GM18507 (cell line): Measurements from ENCODE around the gene ATRX.
"Not testable (repeated sequence)": the region's sequence is repeated elsewhere in the genome, so short reads cannot be mapped to it uniquely, and the experiment has no call there.

ENCODE experiments used
- DNase-seq: peaks from one replicate; pipeline ENCODE4 v3.0.0; 2011; ENCODE audit warnings: low read depth; ENCODE audit not compliant: insufficient read length; ENCODE audit errors: extremely low spot score
- FAIRE-seq: peaks from 2 replicates; lab custom pipeline; 2011; peaks lifted over from hg19 to GRCh38; lab: Jason Lieb, UNC

ATRX gene

GRCh38 chrX:77785486-77786364, at the start of gene ATRX:
Gene ATRX (minus strand): TSS chrX:77786216. CDS start chrX:77786001, 215 bp downstream.
- DNase-seq (peak; percentile 65), FAIRE-seq (peak; percentile 94)

DNA sequence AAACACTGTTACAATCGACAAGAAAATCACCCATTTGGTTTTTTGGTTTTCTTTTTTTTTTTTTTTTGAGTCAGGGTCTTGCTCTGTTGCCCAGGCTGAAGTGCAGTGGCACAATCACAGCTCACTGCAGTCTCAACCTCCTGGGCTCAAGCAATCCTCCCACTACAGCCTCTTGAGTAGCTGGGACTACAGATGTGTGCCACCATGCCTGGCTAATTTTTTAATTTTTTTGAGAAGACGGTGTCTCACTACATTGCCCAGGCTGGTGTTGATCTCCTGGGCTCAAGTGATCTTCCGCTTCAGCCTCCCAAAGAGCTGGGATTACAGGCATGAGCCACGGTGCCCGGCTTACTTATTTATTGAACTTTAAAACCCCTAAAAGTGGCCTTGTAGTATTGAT, 45.5 kb upstream of the ATRX start:
- not testable (repeated sequence) for FAIRE-seq, DNase-seq

GRCh38 chrX:77821989-77822388, 36.0 kb upstream of the ATRX start:
- FAIRE-seq, DNase-seq: not testable (repeated sequence)

GRCh38 chrX:77820091-77820727, 34.2 kb upstream of the ATRX start:
- DNase-seq (no peak), FAIRE-seq (no peak)

DNA sequence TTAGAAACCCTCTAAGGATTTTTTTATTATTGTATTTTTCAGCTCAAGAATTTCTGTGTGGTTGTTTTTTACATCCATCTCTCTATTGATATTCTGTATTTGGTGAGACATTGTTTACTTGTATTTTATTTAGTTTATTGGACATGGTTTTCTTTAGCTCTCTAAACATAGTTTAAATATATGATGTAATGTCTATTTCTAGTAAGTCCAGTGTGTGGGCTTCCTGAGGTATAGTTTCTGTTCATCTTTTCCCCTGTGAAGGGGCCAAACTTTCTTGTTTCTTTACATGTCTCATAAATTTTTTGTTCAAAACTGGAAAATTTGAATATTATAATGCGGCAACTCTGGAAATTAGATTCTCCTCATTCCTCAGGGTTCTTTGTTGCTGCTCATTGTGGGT, 28.2 kb upstream of the ATRX start:
- FAIRE-seq, result no peak
- no peak for DNase-seq

- FAIRE-seq (no peak), DNase-seq (no peak)
Observed at GRCh38 chrX:77802201-77802600, 16.2 kb upstream of the ATRX start.

DNA sequence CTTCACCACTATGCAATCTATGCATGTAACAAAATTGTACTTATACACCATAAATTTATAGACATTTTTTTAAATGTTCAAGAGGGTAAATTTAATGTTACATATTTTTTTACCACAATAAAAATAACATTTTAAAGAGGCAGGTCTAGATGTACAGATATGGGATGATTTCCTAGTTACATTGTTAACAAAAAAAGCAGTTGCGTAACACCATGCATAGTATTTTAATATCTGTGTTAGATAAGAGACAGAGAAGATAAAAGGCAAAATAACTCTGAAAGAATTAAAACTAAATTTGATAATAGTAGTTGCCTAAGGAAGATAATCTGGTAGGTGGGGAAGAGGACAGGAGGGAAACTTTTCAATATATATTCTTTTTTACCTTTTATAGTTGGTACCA, 9.1 kb upstream of the ATRX start:
- DNase-seq (no peak), FAIRE-seq (no peak)

DNA sequence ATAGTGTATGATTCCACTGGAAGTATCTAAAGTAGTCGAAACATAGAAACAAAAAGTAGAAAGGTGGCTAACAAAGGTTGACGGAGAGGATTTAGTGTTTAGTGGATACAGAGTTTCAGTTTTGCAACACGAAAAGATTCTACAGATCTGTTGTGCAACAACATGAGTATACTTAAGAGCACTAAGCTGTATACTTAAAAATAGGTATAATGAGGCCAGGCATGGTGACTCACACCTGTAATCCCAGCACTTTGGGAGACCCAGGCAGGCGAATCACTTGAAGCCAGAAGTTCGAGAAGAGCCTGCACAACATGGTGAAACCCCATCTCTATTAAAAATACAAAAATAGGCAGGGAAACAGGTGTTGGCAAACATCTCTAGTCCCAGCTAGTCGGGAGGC, 7.9 kb upstream of the ATRX start:
- no peak for DNase-seq
- FAIRE-seq, result no peak

- no peak for DNase-seq
- no peak for FAIRE-seq
Observed at GRCh38 chrX:77788050-77788449, 2.0 kb upstream of the ATRX start.

- FAIRE-seq, result no peak
- DNase-seq, result no peak
Observed at GRCh38 chrX:77786365-77786680, 307 bp upstream of the ATRX start.

GRCh38 chrX:77779695-77780094, 6.3 kb downstream of the ATRX start:
- DNase-seq (no peak), FAIRE-seq (peak; percentile 70)

- no peak for FAIRE-seq
- no peak for DNase-seq
Observed at GRCh38 chrX:77776659-77777058, 9.4 kb downstream of the ATRX start.

DNA sequence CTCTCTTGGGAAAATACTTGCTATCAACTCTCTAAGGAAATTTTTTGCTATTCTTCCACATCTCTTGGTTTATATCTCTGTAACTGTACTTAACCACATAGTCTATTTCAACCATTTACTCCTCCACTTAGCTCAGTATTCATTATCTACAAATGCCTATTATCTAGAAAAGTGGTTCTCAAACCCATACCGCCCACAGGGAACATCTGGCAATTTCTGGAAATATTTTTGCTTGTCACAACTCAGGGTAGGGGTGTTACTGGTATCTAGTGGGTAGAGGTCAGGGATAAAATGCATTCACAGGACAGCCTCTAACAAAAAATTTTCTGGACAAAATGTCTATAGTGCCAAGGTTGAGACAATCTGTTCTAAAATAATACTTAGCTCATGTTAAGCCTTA, 14.4 kb downstream of the ATRX start:
- FAIRE-seq (no peak), DNase-seq (no peak)

DNA sequence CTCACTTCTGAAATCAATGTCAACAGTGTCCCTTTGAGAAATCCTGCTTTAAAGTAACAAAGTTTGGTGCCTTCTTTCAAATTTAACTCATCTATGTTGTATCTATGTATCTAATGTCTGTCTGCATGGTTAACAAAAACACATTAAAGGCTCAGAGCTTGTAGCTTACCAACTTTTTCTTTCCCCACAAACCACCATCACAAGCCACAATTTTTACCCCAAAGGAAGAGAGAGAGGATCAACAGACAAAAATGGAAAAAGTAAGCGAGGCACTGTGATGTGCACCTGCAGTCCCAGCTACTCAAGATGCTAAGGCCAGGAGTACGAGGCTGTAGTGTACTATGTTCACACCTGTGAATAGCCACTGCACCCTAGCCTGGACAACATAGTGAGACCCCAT, 17.2 kb downstream of the ATRX start:
- FAIRE-seq, result peak; percentile 18

DNA sequence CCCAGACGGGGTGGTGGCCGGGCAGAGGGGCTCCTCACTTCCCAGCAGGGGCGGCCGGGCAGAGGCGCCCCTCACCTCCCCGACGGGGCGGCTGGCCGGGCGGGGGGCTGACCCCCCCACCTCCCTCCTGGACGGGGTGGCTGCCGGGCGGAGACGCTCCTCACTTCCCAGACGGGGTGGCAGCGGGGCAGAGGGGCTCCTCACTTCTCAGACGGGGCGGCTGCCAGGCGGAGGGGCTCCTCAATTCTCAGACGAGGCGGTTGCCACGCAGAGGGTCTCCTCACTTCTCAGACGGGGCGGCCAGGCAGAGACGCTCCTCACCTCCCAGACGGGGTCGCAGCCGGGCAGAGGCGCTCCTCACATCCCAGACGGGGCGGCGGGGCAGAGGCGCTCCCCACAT, 19.8 kb downstream of the ATRX start:
- not testable (repeated sequence) for DNase-seq, FAIRE-seq

More for the DNA sequence above, 17.2 kb downstream of the ATRX start:
- DNase-seq, result no peak

GRCh38 chrX:77755561-77755960, 30.5 kb downstream of the ATRX start:
- no peak for FAIRE-seq

DNA sequence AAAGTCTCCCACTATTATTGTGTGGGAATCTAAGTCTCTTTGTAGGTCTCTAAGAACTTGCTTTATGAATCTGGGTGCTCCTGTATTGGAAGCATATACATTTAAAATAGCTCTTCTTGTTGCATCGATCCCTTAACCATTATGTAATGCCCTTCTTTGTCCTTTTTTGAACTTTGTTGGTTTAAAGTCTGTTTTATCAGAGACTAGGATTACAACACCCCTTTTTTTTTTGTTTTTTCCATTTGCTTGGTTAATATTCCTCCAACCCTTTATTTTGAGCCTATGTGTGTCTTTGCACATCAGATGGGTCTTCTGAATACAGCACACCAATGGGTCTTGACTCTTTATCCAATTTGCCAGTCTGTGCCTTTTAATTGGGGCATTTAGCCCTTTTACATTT, 32.1 kb downstream of the ATRX start:
- DNase-seq, FAIRE-seq: not testable (repeated sequence)

More at GRCh38 chrX:77755561-77755960, 30.5 kb downstream of the ATRX start:
- no peak for DNase-seq

DNA sequence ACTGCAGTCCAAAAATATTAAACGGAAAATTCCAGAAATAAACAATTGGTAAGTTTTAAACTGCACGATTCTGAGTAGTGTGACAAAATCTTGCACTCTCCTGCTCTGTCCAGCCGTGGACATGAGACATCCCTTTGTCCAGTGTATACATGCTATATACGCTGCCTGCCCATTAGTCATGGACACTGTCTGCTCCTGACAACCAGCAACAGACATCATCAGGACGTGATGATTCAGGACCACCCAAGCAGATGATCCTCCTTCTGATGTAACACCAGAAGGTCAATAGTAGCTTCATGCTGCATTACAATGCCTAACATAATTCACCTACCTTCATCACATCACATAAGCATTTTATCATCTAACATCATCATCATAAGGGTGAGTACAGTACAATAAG, 36.3 kb downstream of the ATRX start:
- DNase-seq, result no peak
- no peak for FAIRE-seq

DNA sequence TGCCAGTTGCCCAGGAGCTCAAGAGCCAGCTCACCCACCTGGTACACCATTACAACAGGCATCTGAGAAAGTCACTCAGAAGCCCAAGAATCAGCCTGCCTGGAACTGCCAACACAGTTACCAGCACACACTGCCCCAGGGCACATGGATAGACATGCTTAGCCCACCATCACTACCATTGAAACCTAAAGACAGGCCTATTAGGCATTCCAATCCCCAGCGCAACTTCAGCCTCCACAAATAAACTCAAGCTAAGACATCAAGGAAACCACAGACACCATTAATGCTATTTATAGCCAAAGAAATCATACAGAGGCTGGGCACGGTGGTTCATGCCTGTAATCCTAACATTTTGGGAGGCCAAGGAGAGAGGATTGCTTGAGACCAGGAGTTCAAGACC, 42.3 kb downstream of the ATRX start:
- FAIRE-seq (no peak), DNase-seq (no peak)

DNA sequence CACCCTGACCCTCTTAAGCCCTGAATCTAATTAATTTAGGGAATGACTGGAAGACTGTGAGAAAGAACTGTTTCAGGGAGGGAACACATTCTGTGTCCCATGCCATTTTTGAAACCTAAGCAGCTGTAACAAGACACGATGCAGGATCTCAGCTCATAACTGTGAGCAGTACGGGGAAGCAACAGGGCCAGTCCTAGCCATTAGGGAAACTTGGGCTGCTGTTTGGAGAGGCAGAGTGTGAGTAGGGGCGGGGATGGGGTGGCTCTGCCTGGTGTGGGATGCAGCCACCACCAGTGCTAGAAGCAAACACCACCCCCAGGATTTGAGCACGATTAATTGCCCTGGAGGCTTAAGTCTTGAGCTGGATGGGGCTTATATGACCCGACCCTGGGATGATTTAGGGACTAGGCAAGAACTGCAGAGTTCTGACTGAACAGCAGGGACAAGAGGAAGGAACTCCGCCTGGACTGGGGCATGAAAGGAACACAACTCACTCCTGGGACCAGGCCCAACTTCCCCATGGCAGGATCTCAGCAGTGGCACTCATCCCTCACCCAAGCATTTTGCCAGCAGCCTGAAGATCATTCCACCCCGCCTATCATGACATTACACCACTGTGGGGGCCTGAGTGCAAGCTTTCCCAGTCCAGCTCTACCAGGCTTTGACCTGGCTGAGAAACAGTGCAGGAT, 43.1 kb downstream of the ATRX start:
- FAIRE-seq, result no peak

More for the DNA sequence above, 43.1 kb downstream of the ATRX start:
- no peak for DNase-seq
